Measurements from ENCODE around the gene EYS.

DNA sequence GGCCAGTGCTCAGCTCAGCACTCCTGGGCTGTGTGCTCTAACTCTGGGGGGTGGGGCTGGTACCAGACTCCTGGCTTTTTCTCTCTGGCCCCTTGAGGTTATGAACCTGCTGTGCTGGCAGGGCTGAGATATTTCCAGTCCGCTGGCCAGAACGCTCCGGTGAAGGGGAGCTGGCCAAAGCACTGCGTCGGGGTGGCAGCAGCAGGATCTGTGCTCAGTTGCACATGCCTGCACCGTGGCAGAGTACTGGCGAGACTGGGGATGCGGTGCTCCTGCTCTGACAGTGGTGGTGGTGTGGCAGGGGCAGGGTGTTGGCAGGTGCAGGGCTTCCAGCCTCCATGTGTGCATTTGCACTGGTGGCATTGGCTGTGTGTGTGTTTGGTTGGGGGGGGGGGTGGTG lies 1697.0 kb downstream of the EYS start:
- TF ChIP-seq, protein P1, sequence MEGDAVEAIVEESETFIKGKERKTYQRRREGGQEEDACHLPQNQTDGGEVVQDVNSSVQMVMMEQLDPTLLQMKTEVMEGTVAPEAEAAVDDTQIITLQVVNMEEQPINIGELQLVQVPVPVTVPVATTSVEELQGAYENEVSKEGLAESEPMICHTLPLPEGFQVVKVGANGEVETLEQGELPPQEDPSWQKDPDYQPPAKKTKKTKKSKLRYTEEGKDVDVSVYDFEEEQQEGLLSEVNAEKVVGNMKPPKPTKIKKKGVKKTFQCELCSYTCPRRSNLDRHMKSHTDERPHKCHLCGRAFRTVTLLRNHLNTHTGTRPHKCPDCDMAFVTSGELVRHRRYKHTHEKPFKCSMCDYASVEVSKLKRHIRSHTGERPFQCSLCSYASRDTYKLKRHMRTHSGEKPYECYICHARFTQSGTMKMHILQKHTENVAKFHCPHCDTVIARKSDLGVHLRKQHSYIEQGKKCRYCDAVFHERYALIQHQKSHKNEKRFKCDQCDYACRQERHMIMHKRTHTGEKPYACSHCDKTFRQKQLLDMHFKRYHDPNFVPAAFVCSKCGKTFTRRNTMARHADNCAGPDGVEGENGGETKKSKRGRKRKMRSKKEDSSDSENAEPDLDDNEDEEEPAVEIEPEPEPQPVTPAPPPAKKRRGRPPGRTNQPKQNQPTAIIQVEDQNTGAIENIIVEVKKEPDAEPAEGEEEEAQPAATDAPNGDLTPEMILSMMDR (IDR thresholded peaks at IDR 0.05), result no peak
- TF ChIP-seq POLR2A (IDR thresholded peaks at IDR 0.05) (no peak), POLR2AphosphoS5 (IDR thresholded peaks at IDR 0.05) (no peak), EP300 (IDR thresholded peaks at IDR 0.05) (no peak)

Measured in gastroesophageal sphincter (tissue), 3 donors.